ENCODE results near the gene CASZ1. TPM values are rescaled to one million over a fixed set of nuclear protein-coding genes. Genes with fewer than 3 reads are reported as not detected.

The CASZ1 gene
- total and polyA plus RNA-seq, 2 donors (not counting 3 experiments of a cell fraction or from before 2014, with no cell fraction given) = 1.5 to 5.2 TPM

- Histone ChIP-seq H3K4me1 (ENCODE audit: control insufficient read depth, extremely low read depth, insufficient read depth, low read length) (no peaks in the 10 kb centered on the region), H3K4me3 (replicated peaks in 1 of 3; ENCODE audit: insufficient read depth in 1 of 3, low read depth in 1 of 3, low read length in 3 of 3) (no peak overlapping the region), H3K9me3 (replicated peaks; ENCODE audit: control insufficient read depth, insufficient read depth, low read length) (no peaks in the 10 kb centered on the region), H3K36me3 (ENCODE audit: control insufficient read depth in 2 of 2, extremely low read depth in 1 of 2, insufficient read depth in 2 of 2, low read length in 2 of 2) (no peaks in the 10 kb centered on the region), H3K27me3 (ENCODE audit: control insufficient read depth in 2 of 2, insufficient read depth in 2 of 2, low read length in 2 of 2) (no peaks in the 10 kb centered on the region), H3K9me1 (replicated peaks; ENCODE audit: control insufficient read depth, extremely low read depth, insufficient read depth, low read length) (no peaks in the 10 kb centered on the region), H3K4me2 (ENCODE audit: insufficient read depth, low read length) (no peak overlapping the region), H3K27ac (ENCODE audit: insufficient read depth, low read depth, low read length) (no peak overlapping the region), H3K9ac (replicated peaks; ENCODE audit: extremely low read depth, insufficient read depth, low read length) (no peak overlapping the region), H2AFZ (ENCODE audit: low read depth, low read length) (no peak overlapping the region), H4K20me1 (replicated peaks; ENCODE audit: control insufficient read depth, extremely low read depth, insufficient read depth, low read length) (no peaks in the 10 kb centered on the region), H3K79me2 (ENCODE audit: control insufficient read depth, insufficient read depth, low read length) (no peaks in the 10 kb centered on the region)
- no peak for FAIRE-seq
- intact Hi-C loops (cut with micrococcal nuclease) = no loop called here
- POLR2A ChIA-PET = no interaction called here
- dilution Hi-C loops (cut with MboI; ENCODE audit: extremely low pct_ligation_motif_present, low sequenced_read_pairs) = no loop called here
- BruUV-seq (replicated peaks) = no TSS peak
- no peak for DNase-seq (ENCODE audit: low read depth, low spot score)
- TF ChIP-seq CTCF (IDR thresholded peaks at IDR 0.05; ENCODE audit: extremely low read depth in 1 of 2, insufficient read depth in 1 of 2, low read depth in 1 of 2, low read length in 2 of 2) (no peak), POLR2AphosphoS5 (IDR thresholded peaks at IDR 0.05; ENCODE audit: insufficient read depth, low read depth, low read length) (no peak), JUN (IDR thresholded peaks at IDR 0.05; ENCODE audit: borderline replicate concordance, insufficient read depth, insufficient read length, low read depth) (no peak), POLR2A (IDR thresholded peaks at IDR 0.05; ENCODE audit: low read depth, low read length) (no peak), EZH2 (IDR thresholded peaks at IDR 0.05; ENCODE audit: borderline replicate concordance, low read depth, low read length, severe bottlenecking) (no peak), GATA2 (IDR thresholded peaks at IDR 0.05; ENCODE audit: insufficient read depth, insufficient read length, low read depth, low read length) (no peak), MAX (IDR thresholded peaks at IDR 0.05; ENCODE audit: insufficient read depth, insufficient read length) (no peak), MYC (IDR thresholded peaks at IDR 0.05; ENCODE audit: low read depth, low read length) (no peak), FOS (IDR thresholded peaks at IDR 0.05; ENCODE audit: borderline replicate concordance, insufficient read depth, low read length) (no peak)
- CTCF ChIA-PET = no interaction called here
Observed at GRCh38 chr1:10737651-10738050, 58.8 kb downstream of the CASZ1 start.
